Left renal cortex interstitium (tissue), 4 donors: ENCODE measurements around the gene MOGAT1. TPM values are rescaled to one million over a fixed set of nuclear protein-coding genes. Genes with fewer than 3 reads are reported as not detected.
"Not testable (repeated sequence)": the region's sequence is repeated elsewhere in the genome, so short reads cannot be mapped to it uniquely, and the experiment has no call there.

Source experiments
- DNase-seq, 4 donors: peaks; one replicate each; pipeline ENCODE4 v3.0.0-alpha.2; 2013; ENCODE audit warnings: low read depth in 4 of 4, low spot score in 2 of 4, missing footprints in 1 of 4
- polyA plus RNA-seq, 4 donors: library from polyadenylated mRNA; unstranded; fragments of 120-200 nt; gene quantifications; one replicate each; pipeline ENCODE4 v1.2.1, GENCODE V29; 2013; ENCODE audit not compliant: insufficient read length in 4 of 4

The MOGAT1 gene
- polyA plus RNA-seq, 4 donors = 0.13 to 0.48 TPM; not detected in 2

DNA sequence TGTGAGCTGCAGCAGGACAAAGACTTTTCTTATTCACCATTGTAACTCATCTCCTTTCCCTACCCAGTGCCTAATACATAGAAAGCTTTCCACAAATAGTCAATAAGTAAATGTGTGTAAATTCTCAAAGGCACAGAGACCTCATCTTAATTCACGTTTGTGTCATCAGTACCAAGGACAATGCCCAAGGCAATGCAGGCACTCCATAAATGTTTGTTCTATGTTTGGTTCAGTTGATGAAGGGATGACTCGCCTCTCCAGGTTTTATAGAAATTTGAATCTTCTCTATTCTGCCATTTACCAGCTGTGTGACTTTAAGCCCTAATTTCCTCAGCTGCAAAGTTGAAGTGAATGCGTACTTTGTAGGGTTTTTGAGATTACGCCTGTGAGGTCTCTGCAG, 2.1 kb upstream of the MOGAT1 start:
- DNase-seq = no peak

DNA sequence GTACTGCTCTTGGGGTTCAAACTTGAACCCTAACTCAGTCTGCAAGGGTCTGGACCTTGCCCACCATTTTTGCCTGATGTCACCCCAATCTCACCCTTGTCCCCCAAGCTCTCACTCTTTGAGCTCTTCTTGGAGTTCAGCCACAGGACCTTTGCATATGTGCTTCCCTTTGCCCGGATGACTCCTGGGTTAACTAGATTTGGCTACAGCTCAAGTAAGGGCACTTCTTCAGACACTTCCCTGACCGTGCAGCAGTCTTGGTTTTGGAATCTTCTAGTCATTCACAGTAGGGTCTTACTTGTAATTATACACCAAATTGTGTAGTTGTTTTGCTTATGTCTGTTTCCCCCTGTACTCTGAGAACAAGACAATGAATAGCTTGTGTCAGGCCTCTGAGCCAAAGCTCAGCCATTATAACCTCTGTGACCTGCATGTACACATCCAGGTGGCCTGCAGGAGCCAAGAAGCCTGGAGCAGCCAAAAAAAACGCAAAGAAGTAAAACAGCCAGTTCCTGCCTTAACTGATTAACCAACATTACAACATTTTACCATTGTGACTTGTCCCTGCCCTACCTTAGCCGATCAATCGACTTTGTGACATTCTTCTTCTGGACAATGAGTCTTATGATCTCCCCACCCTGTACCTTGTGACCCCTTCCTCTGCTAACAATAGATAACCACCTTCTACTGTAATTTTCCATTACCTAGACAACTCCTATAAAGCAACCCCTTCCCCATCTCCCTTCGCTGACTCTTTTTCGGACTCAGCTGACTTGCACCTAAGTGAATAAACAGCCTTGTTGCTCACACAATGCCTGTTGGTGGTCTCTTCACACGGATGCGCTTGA, 1.0 kb upstream of the MOGAT1 start:
- DNase-seq = no peak

DNA sequence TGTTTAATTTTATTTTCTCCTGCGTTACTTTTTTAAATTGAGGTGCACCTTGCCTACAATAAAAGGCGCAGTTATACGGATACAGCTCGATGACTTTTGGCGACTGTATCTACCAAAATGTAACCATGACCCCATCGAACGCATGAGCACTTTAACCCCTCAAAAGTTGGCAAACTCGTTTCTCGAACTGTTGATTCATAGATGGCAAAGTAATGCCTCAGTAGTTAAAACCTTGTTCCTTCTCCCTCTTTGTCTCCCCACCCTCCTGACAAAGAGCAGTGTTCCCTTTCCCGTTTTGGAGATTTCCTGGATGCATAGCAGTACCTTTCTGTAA, 577 bp downstream of the MOGAT1 start:
- peak in 1 of 4 donors; percentile 13 for DNase-seq

DNA sequence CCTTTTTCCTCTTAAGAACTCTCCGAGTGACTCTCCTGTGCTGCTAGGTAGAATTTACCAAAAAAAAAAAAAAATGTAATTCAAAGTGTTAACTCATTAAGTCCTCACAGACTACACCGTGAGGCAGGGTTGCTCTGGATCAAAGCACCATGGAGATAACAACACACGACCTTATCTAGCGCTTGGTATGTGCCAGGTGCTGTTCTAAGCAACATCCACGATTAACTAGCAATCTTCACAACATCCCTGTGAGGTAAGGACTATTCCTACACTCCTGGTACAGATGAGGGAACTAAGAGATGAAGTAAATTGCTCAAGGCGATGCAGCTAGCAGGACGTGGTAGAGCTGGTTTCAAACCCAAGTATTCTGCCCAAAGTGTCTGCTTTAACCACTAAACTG, 1.8 kb downstream of the MOGAT1 start:
- no peak for DNase-seq

DNA sequence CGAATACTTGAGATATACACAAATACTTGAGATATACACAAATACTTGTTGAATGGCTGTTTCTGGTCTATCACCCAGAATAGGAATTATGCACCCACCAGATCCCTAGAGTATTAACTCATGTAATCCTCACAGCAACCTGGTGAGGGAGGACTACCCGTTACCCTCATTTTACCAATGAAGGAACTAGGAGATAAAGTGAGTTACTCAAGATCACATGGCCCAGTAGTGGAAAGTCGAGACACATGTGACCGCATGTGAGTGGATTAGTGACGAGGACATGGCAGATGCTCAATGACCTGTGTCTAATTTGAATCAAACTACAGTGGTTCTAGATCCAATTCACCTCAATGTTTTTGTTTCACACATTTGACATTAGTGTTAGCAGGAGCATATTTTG, 2.4 kb downstream of the MOGAT1 start:
- DNase-seq = no peak

DNA sequence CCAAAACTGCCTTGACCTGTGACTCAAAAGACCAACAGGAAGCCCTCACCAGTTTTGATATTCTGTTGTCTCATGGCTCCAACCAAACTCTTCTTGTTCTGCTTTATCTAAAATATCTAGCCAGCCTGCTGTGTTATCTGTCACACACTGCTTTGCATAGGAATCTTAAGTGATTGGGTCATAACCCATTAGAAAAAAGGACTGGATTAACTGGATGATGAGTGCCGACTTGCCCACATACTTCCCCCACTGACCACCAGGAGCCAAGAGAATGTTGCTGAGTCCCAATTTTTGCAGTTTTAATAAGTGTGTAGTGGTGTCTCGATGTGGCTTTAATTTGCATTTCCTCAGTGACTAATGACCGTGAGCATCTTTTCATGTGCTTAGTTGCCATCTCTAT, 6.5 kb downstream of the MOGAT1 start:
- DNase-seq = no peak

DNA sequence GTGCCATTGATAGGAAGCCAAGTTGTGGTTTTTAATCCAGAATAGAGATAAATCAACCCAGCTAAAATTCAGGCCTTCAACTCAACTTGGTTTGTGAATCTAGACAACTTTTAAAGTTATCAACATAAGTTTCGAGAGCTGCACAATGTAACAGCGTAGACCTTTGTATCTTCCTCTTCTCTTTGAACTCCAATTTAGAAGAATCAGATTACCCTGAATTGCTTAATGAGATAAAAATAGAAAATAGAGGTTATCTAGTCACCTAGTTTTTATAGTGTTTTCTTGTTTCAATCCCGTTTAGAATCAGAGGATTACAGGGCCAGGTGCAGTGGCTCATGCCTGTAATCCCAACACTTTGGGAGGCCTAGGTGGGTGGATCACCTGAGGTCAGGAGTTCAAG, 12.3 kb downstream of the MOGAT1 start:
- DNase-seq = no peak

DNA sequence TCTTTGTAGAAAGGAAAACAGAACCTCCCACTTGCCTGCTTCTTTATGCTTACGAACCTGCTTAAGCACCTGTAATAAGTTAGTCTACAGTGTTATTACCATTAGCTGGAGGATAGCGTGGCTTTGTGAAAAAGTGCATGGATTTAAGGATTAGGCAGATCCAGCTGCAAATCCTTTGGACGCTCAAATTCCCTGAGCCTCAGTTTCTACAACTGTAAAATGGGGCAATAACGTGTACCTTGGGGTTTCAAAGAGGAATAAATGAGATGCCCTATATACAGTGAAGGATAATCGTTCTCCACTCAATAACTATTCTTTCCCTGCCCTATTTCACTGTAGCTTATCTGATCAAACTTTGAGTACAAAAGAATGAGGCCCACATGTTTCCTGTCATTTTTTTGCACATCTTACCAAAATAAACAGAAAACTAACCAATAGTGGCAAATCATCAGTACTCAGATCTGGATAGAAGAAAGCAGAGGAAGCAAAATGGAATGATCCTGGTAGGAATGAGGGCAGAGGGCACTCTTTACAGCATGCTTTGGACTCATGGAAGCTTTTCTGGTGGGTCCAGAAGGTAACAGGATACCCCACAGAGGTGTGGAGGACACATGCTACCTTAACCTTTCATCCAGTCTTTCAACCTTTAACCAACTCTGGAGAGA, 14.8 kb downstream of the MOGAT1 start:
- no peak for DNase-seq

DNA sequence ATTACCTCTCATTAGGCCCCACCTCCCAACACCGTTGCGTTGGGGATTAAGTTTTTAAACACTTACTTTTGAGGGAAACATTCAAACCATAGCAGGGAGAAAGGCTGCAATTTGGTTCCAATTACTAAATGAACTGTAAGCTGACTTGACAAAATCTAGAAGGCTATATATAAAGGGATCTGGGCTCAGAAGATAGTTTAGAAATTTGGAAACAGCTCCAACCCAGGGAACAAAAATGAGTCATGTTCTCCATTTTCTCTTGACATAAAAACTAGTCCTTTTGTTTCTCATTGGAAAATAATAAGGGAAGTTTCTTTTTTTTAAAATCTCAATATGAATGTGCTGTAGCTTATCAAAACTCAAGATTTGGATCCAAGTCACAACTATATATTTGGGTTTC, 17.5 kb downstream of the MOGAT1 start:
- no peak for DNase-seq

DNA sequence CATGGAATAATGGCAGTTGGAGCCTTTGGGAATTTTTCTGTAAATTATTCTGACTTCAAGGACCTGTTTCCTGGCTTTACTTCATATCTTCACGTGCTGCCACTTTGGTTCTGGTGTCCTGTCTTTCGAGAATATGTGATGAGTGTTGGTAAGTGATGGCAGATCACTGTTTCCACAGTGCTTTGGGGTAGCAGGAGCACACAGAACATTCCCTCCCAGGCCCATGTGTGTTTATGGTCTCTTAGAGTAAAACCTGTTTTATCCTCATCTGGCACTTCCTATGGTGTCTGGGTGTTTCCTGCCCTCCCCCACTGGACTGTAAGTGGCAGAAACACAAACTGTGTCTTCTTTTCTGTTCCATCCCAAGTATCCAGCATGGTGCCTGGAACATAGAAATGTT, 17.9 kb downstream of the MOGAT1 start:
- DNase-seq = no peak

DNA sequence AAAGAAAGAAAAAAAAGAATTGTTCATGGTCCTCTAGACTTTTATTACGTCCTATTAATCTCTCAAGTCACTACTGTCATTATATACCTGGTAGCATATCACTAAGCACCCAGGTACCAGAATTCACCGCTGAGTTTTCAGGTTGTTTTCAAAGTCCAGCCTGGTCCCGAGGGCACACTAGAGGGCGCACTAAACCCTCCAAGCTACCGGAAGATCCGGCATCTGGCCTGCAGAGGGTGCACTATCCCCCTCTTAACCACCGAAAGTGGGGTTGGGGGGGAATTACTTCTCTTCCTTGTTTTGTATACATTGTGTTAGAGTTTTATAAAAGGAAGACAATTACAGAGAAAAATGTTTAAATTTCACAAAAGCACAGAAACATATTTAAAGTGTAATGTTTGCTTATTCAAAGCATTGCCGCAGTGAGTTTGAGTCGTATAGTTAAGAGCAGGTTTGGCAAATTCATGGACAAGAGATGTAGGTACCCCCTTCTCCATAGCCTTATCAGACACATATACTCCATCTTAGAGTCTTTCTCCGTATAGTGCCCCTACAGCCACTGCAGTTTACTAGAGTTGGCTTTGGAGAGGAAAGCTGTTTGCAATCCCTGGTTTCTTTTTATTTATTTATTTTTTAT, 19.2 kb downstream of the MOGAT1 start:
- peak in 3 of 4 donors; percentile 34 to 68 (median 49) for DNase-seq

DNA sequence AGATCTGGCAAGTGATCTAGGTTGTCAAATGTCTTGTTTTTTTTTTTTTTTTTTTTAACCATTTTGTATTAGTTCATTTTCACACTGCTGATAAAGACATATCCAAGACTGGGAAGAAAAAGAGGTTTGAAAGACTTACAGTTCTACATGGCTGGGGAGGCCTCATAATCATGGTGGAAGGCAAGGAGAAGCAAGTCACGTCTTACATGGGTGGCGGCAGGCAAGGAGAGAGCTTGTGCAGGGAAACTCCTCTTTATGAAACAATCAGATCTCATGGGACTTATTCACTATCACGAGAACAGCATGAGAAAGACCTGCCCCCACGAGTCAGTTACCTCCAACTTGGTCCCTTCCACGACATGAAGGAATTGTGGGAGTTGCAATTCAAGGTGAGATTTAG, 22.0 kb downstream of the MOGAT1 start:
- not testable (repeated sequence) for DNase-seq

DNA sequence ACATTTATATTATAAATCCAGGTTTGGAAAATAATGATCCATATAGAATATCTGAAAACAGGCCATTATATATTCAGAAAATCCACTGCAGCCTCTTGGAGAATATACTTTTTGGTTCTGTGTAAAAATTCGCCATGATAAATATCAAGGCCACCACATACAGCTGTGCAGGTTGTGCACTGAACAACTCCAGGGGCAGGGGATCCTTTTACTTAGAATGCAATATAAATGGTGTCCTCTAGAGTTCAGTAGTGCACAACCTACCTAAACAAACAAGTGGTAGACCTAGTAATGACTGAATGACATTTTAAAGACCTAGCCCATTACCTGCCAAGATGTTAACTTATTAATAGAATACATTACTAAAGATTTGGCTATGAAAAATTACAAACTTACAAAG, 22.4 kb downstream of the MOGAT1 start:
- no peak for DNase-seq

DNA sequence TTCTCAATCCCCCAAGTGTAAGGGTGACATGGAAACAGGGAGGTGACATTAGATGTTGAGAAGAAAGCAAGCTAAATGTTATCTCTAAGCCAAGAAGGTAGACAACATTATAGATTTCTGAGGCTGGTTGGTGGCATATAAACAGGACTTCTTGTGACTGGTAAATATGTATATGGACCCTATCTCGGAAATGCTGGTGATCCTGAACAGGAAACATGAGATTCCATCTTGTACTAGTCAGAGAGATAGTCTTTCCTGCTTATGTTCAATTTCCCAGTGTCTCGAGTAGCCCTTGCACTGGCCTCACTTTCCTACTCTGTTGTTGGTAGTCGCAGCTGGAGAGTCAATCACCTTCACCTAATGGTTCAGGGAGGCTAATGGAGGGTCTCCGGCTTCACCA, 26.8 kb downstream of the MOGAT1 start:
- DNase-seq = no peak

DNA sequence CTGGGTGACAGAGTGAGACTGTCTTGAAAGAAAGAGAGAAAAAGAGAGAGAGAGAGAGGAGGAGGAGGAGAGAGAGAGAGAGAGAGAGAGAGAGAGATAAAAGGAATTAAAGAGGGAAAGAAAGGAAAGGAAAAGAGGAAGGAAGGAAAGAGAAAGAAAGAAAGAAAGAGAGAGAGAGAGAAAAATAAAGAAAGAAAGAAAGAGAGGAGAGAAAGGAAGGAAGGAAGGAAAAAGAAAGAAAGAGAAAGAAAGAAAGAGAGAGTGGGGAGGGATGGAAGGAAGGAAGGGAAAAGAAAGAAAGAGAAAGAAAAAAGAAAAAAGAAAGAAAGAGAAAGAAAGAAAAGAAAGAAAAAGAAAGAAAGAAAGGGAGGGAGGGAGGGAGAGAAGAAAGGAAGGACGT, 29.8 kb downstream of the MOGAT1 start:
- DNase-seq = no peak

DNA sequence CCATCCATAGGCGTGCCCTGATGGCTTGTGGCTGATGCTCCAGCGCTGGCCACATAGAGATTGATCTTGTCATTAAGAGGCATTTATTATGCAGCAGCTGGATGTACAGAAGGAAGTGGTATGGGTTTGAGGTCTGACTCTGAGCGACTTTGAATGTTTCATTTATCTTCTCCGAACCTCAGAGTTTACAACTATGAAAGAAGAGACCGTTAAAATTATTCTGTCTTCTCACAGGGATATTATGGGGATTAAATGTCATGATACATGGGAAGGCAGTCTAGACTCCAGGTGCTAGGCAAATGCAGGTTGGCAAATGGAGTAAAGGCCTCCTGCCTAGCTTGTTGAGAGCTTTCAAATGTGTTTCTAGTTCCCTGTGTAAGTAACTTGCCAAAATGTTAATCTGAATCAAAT, 30.3 kb downstream of the MOGAT1 start:
- no peak for DNase-seq

DNA sequence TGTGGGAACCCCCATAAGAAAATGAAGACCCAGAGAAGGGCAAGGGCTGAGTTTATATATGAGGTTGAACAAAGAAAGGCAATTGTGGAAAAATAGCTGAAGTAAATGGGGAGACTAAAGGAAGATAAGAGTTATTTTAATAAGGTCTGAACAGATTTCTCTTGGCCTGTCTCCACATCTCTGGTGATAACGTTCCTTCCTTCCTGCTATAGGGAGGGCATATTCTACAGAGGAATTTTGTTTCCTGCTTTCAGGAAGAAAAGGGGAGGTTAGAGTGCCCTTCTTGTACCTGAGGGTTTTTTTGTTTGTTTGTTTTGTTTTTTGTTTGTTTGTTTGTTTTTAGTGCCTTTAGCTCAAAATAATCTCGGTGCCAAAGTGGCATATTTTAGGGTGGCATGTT, 31.6 kb downstream of the MOGAT1 start:
- DNase-seq = no peak

DNA sequence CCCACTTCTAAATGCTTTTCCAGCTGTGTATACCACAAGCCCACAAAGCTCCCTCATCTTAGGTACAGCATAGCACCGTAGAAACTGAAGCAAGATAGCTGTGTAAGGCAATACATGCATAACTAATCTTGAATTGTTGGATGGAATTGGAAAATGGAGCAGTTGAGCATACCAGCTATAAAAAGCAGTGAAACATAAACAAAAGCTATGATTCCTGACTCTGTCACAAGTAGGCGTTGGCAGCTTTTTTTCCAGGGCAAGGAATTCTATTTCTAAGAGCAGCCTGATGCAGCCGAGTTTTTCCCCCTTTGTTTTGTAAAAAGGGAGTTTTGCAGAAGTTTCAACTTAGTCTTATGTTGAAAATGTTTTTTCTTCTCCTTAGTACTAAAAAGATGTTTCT, 32.4 kb downstream of the MOGAT1 start:
- DNase-seq = no peak

DNA sequence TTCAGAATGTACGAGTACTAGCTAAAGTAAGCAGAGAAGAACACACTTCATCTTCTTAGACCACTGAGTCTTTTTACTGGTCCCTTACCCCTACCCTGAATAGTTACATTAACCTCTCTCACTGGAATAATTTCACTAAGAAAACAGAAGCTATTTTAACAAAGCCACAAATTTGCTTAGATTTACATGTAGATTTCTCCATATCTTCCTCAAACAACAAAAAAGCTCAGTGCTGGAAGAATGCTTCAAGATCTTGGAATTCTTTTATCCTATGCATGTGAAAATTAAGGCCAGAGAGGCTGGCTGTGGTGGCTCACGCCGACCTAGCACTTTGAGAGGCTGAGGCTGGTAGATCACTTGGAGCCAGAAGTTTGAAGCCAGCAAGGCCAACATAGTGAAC, 35.2 kb downstream of the MOGAT1 start:
- no peak for DNase-seq

DNA sequence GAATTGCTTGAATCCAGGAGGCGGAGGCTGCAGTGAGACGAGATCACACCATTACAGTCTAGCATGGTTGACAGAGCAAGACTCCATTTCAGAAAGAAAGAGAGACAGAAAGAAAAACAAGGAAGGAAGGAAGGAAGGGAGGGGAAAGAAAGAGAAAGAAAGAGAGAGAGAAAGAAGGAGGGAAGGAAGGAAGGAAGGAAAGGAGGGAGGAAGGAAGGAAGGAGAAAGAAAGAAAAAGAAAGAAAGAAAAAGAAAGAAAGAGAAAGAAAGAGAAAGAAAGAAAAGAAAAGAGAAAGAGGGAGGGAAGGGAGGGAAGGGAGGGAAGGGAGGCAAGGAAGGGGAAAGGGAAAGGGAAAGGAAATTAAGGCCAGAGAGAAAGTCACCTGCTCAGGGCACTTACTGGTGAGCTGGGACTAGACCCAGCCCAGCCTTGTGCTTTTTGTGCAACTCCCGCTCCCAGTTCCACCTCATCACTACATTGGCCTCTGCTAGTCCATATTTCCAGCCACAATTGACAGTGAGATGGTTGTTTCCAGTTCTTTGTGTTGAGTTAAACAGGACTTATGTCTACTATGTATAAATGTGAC, 35.7 kb downstream of the MOGAT1 start:
- no peak for DNase-seq

DNA sequence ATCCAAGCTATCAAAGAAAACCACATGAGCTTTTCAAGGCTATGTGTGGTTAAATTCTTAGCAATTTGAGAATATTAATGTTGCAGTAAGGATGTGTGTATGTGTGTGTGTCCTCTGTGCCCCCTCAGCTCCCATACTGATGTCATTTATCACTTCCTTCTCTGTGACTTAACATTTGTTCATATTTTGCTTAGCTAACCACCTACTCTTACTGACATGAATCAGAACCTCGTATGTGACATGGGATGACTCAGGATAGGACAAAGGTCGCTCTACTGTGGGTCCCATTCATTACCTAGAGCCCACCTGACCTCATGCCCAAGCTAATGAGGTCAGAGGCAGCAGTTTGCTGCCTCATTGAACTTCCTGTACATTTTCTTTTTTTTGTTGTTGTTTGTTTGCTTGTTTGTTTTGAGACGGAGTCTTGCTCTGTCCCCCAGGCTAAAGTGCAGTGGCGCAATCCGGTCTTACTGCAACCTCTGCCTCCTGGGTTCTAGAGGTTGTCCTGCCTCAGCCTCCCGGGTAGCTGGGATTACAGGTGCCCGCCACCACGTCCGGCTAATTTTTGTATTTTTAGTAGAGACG, 36.3 kb downstream of the MOGAT1 start:
- DNase-seq = no peak
